ENCODE data around the gene SYNGR4. TPM values are rescaled to one million over a fixed set of nuclear protein-coding genes. Genes with fewer than 3 reads are reported as not detected.

Gene SYNGR4
- total RNA-seq, 1 experiment from 2014 or later = not detected

DNA sequence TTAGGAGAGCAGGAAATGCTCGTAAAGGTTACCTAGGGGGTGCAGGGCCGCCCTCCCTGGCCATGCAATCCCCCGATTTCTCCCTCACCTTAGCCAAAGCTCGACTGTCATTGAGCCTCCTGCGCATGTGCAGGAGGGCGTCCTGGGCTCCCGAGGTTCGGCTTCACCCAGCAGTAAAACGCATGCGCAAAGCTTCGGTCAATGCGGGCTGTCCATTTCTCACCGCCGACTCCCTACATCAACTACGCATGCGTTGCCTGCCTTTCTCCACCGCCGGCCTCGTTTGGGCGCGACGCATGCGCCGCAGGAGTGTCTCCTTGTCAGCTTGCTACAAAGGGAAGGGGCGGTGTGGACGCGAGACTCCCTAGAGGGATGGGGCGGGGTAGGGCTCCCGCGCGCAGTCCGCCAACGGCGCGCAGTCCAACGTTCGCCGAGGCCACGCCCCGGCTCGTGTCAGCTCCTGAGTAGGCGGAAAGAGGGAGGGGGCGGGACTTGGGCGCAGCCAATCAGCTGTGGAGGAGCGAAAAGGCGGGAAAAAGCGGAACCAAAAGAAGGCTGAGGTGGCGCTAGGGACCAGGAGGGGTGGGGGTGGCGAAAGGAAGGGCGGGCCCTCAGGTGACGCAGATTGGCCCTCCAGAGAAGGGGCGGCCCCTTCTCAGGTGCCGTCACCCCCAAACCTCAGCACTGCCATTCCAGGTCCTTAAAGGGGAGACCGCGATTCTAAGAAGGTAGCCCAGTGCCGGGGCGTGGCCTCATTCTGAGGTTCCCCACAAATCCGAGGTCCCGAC, at the start of gene SYNGR4, which contains the start of gene TMEM143 (continued):
- TF ChIP-seq, protein P1, sequence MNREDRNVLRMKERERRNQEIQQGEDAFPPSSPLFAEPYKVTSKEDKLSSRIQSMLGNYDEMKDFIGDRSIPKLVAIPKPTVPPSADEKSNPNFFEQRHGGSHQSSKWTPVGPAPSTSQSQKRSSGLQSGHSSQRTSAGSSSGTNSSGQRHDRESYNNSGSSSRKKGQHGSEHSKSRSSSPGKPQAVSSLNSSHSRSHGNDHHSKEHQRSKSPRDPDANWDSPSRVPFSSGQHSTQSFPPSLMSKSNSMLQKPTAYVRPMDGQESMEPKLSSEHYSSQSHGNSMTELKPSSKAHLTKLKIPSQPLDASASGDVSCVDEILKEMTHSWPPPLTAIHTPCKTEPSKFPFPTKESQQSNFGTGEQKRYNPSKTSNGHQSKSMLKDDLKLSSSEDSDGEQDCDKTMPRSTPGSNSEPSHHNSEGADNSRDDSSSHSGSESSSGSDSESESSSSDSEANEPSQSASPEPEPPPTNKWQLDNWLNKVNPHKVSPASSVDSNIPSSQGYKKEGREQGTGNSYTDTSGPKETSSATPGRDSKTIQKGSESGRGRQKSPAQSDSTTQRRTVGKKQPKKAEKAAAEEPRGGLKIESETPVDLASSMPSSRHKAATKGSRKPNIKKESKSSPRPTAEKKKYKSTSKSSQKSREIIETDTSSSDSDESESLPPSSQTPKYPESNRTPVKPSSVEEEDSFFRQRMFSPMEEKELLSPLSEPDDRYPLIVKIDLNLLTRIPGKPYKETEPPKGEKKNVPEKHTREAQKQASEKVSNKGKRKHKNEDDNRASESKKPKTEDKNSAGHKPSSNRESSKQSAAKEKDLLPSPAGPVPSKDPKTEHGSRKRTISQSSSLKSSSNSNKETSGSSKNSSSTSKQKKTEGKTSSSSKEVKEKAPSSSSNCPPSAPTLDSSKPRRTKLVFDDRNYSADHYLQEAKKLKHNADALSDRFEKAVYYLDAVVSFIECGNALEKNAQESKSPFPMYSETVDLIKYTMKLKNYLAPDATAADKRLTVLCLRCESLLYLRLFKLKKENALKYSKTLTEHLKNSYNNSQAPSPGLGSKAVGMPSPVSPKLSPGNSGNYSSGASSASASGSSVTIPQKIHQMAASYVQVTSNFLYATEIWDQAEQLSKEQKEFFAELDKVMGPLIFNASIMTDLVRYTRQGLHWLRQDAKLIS (CRISPR knock-in tag; IDR thresholded peaks at IDR 0.05; ENCODE audit: borderline replicate concordance) = no peak
- TF ChIP-seq IRF2 (CRISPR knock-in tag; IDR thresholded peaks at IDR 0.05; ENCODE audit: borderline replicate concordance, low read depth) (no peak), ZNF423 (CRISPR knock-in tag; IDR thresholded peaks at IDR 0.05) (no peak), RELA (CRISPR knock-in tag; IDR thresholded peaks at IDR 0.05; ENCODE audit: borderline replicate concordance) (no peak), NFE2L1 (CRISPR knock-in tag; IDR thresholded peaks at IDR 0.05) (peak; percentile 87; the same call in 1 of the 2 replicates), CBFB (CRISPR knock-in tag; IDR thresholded peaks at IDR 0.05; ENCODE audit: low read depth) (0 out of 2 replicates have a peak, but pooled peaks have one; percentile 10), SMAD4 (CRISPR knock-in tag; IDR thresholded peaks at IDR 0.05) (no peak), RORB (CRISPR knock-in tag; IDR thresholded peaks at IDR 0.05) (no peak), HMGA2 (CRISPR knock-in tag; IDR thresholded peaks at IDR 0.05) (no peak), ELF4 (CRISPR knock-in tag; IDR thresholded peaks at IDR 0.05; ENCODE audit: low read depth) (no peak), JUN (CRISPR knock-in tag; IDR thresholded peaks at IDR 0.05) (no peak), SOX15 (CRISPR knock-in tag; IDR thresholded peaks at IDR 0.05) (no peak), FOXJ3 (CRISPR knock-in tag; IDR thresholded peaks at IDR 0.05; ENCODE audit: borderline replicate concordance) (no peak), FOXP1 (CRISPR knock-in tag; IDR thresholded peaks at IDR 0.05; ENCODE audit: borderline replicate concordance) (peak; percentile 15; the same call in 1 of the 2 replicates)
- TF ChIP-seq, protein P2, sequence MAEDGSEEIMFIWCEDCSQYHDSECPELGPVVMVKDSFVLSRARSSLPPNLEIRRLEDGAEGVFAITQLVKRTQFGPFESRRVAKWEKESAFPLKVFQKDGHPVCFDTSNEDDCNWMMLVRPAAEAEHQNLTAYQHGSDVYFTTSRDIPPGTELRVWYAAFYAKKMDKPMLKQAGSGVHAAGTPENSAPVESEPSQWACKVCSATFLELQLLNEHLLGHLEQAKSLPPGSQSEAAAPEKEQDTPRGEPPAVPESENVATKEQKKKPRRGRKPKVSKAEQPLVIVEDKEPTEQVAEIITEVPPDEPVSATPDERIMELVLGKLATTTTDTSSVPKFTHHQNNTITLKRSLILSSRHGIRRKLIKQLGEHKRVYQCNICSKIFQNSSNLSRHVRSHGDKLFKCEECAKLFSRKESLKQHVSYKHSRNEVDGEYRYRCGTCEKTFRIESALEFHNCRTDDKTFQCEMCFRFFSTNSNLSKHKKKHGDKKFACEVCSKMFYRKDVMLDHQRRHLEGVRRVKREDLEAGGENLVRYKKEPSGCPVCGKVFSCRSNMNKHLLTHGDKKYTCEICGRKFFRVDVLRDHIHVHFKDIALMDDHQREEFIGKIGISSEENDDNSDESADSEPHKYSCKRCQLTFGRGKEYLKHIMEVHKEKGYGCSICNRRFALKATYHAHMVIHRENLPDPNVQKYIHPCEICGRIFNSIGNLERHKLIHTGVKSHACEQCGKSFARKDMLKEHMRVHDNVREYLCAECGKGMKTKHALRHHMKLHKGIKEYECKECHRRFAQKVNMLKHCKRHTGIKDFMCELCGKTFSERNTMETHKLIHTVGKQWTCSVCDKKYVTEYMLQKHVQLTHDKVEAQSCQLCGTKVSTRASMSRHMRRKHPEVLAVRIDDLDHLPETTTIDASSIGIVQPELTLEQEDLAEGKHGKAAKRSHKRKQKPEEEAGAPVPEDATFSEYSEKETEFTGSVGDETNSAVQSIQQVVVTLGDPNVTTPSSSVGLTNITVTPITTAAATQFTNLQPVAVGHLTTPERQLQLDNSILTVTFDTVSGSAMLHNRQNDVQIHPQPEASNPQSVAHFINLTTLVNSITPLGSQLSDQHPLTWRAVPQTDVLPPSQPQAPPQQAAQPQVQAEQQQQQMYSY (CRISPR knock-in tag; IDR thresholded peaks at IDR 0.05) = no peak
- TF ChIP-seq, protein P3, sequence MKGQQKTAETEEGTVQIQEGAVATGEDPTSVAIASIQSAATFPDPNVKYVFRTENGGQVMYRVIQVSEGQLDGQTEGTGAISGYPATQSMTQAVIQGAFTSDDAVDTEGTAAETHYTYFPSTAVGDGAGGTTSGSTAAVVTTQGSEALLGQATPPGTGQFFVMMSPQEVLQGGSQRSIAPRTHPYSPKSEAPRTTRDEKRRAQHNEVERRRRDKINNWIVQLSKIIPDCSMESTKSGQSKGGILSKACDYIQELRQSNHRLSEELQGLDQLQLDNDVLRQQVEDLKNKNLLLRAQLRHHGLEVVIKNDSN (CRISPR knock-in tag; IDR thresholded peaks at IDR 0.05) = no peak; the same call in 1 of the 2 replicates
- TF ChIP-seq, protein P4, sequence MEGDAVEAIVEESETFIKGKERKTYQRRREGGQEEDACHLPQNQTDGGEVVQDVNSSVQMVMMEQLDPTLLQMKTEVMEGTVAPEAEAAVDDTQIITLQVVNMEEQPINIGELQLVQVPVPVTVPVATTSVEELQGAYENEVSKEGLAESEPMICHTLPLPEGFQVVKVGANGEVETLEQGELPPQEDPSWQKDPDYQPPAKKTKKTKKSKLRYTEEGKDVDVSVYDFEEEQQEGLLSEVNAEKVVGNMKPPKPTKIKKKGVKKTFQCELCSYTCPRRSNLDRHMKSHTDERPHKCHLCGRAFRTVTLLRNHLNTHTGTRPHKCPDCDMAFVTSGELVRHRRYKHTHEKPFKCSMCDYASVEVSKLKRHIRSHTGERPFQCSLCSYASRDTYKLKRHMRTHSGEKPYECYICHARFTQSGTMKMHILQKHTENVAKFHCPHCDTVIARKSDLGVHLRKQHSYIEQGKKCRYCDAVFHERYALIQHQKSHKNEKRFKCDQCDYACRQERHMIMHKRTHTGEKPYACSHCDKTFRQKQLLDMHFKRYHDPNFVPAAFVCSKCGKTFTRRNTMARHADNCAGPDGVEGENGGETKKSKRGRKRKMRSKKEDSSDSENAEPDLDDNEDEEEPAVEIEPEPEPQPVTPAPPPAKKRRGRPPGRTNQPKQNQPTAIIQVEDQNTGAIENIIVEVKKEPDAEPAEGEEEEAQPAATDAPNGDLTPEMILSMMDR (IDR thresholded peaks at IDR 0.05) = no peak
- TF ChIP-seq, protein P5, sequence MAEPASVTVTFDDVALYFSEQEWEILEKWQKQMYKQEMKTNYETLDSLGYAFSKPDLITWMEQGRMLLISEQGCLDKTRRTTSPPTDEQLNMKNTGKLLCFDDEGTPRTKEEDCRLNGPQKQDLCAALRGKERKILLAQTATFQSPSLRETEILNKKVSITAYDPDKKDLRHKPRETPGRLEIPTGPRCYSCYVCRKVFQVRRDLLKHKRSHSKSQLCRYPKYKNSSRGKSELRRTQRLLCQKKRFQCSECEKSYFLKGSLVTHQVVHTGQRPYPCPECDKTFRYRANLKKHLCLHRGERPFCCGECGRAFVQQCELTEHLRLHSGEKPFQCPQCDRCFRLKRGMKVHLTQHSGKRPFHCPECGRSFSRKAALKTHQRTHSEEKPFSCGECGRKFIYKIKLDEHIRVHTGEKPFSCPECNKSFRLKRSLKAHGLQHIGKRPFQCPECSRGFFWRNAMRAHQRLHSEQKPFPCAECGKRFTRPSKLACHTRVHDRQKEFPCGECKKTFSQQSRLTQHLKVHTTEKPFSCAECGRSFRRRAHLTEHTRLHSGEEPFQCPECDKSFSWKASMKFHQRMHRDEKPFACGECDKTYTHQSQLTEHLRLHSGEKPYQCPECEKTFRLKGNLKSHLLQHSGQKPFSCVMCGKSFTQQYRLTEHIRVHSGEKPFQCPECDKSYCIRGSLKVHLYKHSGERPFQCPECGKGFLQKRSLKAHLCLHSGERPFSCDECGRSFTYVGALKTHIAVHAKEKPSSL (CRISPR knock-in tag; conservative IDR thresholded peaks at IDR 0.05) = no peak
- TF ChIP-seq, protein P6, sequence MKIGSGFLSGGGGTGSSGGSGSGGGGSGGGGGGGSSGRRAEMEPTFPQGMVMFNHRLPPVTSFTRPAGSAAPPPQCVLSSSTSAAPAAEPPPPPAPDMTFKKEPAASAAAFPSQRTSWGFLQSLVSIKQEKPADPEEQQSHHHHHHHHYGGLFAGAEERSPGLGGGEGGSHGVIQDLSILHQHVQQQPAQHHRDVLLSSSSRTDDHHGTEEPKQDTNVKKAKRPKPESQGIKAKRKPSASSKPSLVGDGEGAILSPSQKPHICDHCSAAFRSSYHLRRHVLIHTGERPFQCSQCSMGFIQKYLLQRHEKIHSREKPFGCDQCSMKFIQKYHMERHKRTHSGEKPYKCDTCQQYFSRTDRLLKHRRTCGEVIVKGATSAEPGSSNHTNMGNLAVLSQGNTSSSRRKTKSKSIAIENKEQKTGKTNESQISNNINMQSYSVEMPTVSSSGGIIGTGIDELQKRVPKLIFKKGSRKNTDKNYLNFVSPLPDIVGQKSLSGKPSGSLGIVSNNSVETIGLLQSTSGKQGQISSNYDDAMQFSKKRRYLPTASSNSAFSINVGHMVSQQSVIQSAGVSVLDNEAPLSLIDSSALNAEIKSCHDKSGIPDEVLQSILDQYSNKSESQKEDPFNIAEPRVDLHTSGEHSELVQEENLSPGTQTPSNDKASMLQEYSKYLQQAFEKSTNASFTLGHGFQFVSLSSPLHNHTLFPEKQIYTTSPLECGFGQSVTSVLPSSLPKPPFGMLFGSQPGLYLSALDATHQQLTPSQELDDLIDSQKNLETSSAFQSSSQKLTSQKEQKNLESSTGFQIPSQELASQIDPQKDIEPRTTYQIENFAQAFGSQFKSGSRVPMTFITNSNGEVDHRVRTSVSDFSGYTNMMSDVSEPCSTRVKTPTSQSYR (CRISPR knock-in tag; IDR thresholded peaks at IDR 0.05) = no peak
- TF ChIP-seq, protein P7, sequence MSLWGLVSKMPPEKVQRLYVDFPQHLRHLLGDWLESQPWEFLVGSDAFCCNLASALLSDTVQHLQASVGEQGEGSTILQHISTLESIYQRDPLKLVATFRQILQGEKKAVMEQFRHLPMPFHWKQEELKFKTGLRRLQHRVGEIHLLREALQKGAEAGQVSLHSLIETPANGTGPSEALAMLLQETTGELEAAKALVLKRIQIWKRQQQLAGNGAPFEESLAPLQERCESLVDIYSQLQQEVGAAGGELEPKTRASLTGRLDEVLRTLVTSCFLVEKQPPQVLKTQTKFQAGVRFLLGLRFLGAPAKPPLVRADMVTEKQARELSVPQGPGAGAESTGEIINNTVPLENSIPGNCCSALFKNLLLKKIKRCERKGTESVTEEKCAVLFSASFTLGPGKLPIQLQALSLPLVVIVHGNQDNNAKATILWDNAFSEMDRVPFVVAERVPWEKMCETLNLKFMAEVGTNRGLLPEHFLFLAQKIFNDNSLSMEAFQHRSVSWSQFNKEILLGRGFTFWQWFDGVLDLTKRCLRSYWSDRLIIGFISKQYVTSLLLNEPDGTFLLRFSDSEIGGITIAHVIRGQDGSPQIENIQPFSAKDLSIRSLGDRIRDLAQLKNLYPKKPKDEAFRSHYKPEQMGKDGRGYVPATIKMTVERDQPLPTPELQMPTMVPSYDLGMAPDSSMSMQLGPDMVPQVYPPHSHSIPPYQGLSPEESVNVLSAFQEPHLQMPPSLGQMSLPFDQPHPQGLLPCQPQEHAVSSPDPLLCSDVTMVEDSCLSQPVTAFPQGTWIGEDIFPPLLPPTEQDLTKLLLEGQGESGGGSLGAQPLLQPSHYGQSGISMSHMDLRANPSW (CRISPR knock-in tag; conservative IDR thresholded peaks at IDR 0.05; ENCODE audit: low read depth) = no peak

Data from WTC11 (cell line).